GM13977 (cell line): ENCODE results near the gene BCL7A.

Experiments used
- DNase-seq: peaks from one replicate; pipeline ENCODE4 v3.0.0; 2012; ENCODE audit warnings: low spot score
- in situ Hi-C: fragments of 300-500 bp; cut with MboI; formaldehyde crosslinking; loops from one replicate; pipeline ENCODE4 v1.12.0; 2022; ENCODE audit warnings: low sequenced_read_pairs, low pct_unique_long_range_greater_than_20kb, mixed read lengths, inconsistent platforms; ENCODE audit not compliant: unreplicated experiment
- TF ChIP-seq, protein P1 (sequence below): IDR thresholded peaks from 2 replicates; pipeline ENCODE4 v1.5.1; 2012; ENCODE audit warnings: mild to moderate bottlenecking, control low read depth; ENCODE audit not compliant: insufficient read depth; ENCODE audit errors: extremely low read depth, missing control alignments

BCL7A gene

DNA sequence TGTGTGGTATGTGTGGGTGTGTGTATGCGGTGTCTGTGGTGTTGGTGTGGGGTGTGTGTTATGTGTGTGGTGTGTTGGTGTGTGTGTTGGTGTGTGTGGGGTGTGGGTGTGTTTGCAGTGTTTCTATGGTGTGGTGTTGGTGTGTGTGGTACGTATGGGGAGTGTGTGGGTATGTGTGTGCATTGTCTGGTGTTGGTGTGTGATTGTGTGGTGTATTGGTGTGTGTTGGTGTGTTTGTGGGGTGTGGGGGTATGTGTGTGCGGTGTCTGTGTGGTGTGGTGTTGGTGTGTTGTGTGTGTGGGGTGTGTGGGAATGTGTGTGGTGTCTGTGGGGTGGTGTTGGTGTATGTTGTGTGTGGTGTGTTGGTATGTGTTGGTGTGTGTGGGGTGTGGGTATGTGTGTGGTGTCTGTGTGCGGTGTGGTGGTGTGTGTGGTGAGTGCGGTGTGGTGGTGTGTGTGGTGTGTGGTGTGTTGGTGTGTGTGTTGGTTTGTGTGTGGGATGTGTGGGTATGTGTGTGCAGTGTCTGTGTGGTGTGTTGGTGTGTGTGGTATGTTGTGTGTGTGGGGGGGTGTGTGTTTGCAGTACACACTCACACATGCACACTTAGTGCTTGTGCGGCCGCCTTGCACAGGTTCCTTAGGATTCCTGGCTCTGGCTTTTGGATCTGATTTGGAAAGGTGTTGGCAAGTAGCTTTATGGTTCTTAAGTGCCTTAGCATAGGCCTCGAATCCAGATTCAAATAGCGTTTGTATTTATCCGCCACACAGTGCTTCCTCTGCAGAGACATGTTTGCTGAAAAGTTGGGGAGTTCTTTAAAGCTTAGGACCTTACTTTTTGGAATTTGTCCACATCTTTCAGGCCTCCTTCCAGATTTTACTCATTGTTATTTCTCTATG is 73.3 kb downstream of the BCL7A start:
- no peak for DNase-seq
- TF ChIP-seq, protein P1, sequence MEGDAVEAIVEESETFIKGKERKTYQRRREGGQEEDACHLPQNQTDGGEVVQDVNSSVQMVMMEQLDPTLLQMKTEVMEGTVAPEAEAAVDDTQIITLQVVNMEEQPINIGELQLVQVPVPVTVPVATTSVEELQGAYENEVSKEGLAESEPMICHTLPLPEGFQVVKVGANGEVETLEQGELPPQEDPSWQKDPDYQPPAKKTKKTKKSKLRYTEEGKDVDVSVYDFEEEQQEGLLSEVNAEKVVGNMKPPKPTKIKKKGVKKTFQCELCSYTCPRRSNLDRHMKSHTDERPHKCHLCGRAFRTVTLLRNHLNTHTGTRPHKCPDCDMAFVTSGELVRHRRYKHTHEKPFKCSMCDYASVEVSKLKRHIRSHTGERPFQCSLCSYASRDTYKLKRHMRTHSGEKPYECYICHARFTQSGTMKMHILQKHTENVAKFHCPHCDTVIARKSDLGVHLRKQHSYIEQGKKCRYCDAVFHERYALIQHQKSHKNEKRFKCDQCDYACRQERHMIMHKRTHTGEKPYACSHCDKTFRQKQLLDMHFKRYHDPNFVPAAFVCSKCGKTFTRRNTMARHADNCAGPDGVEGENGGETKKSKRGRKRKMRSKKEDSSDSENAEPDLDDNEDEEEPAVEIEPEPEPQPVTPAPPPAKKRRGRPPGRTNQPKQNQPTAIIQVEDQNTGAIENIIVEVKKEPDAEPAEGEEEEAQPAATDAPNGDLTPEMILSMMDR: no peak
- in situ Hi-C loops: no loop called here

DNA sequence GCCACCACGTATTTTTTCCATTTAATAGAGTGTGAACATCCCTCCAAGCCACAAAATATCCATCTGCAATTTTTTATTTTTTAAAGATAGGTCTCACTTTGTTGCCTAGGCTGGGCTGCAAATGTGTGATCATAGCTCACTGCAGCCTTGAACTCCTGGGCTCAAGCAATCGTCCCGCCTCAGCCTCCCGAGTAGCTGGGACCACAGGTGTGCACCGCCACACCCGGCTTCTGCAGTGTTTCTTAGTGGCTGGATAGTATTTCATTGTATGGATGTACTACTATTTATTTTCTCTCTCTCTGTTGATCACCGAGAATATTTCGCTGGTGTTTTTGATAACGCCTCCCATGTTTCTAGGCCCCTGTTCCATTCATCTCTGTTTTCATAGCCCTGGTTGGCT is 74.3 kb downstream of the BCL7A start:
- in situ Hi-C loops: no loop called here
- TF ChIP-seq, protein P1: no peak
- DNase-seq: no peak

DNA sequence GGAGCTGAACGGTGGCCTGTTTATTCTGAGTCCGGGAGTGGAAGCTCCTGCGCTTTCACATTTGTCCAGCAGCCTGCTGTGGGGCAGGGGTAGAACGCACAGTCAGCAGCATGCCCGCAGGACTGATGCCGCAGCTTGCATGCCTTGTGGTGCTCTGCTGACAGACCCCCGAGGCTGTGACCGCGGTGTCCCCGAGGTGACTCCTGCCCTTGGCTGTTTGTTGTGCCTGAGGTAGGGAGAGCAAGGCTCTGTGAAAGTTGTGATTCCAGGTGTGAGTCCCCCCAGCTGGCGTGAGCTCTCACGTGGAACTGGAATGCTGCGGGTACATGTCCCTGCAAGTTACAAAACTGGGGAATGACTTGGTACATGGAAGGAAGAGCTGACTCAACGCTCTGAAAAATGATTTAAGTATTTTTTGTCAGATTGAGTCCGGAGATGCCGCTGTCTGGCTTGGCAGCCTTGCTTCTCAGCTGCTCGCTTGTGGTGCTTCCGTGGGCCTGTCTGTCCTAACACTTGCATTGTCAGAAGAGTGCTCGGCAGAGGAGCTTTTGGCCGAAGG is 75.0 kb downstream of the BCL7A start:
- TF ChIP-seq, protein P1: no peak
- in situ Hi-C loops: no loop called here
- no peak for DNase-seq

DNA sequence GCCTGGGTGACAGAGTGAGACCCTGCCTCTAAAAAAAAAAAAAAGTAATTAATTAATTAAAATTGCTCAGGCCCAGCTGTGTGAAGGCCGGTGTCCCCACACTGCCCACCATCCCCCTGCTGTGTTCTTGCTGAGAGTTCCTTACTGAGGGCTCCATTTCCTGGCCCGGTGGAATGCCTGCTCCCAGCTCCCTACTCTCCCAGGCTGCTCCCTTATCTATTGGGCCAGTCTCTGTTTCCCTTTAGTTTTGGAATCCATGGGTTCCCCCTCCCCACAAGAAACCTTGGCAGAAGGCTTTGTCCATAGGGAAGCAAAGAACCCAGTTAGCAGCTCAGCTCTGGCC is 75.9 kb downstream of the BCL7A start:
- TF ChIP-seq, protein P1: no peak
- DNase-seq: no peak
- in situ Hi-C loops: no loop called here

DNA sequence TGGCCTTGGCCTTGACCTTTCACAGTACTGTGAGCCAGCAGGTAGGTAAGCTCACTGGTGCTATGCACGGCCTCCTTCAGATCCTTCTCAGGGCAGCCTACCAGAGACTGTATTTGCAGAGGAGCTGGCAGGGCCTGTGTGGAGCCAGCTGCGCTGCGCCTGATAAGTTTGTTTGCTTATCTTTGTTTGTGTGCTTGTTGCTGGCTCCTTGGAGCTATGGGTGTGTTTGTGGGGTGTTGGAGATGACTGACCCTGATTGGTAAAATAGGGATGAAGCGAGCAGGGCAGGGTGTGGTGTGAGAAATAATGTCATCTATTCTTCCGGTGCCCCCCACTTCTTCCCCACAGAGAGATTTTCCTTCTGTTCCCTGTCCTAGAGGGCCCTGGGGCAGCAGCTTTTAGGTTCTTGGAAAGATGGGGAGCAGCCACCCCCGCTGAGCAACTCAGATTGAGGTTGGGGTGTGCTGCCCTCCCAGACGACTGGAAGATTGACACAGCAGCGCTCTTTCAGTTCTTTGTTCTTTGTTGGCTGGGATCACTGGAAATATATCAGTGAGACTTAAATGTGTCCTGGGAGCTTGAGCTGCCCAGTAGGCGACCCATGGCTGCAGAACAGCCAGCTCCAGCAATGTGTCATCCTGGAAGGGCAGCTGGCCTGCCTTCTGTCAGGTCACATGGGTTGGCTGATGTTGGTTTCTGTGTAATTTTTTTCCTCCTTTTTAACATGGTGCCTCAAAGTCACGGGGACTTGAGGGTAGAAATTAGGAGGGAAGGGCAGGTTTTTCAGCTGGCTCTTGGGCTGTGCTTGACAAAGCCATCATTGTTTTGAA is 76.5 kb downstream of the BCL7A start:
- in situ Hi-C loops: no loop called here
- TF ChIP-seq, protein P1: no peak
- no peak for DNase-seq

DNA sequence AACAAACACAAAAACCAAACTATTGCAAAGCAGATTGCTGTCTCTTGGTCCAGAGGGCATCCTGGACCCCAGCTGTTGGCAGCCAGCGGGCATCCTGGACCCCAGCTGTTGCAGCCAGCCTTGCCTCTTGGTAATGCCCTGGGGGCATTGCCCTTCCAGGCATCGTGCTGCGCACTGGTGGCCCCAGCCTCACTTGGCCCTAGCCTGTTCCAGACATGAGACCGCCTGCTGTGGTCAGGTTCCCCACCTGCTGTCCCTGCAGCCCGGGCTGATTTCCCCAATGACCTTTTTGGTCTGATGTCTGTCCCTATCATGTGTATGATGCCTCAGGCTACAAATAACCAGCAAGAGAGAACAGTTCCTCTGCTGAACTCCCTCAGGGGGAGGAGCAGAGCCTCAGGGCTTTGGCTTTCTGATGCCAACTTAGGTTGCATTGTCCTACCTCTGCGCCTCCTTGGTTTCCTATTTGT is 77.6 kb downstream of the BCL7A start:
- TF ChIP-seq, protein P1: no peak
- in situ Hi-C loops: no loop called here
- DNase-seq: no peak
